K562 (cell line): ENCODE results near the gene DELE1. TPM values are rescaled to one million over a fixed set of nuclear protein-coding genes. Genes with fewer than 3 reads are reported as not detected.

ENCODE experiments used
- ATAC-seq: fragments of 200-7000 bp; cut with Tn5 transposase; 3 replicates; pipeline ENCODE4 v1.9.1; 2020; ENCODE audit warnings: moderate library complexity
- BruUV-seq: library from RNA; stranded (reverse); fragments of 400-500 nt; replicated peaks from 2 replicates; lab custom pipeline; 2021; lab: Mats Ljungman, UMichigan
- CTCF ChIA-PET: fragments of 300-600 bp; formaldehyde crosslinking; extraction: SDS; loops from one replicate; lab custom pipeline; 2021; ENCODE audit warnings: low intra/inter-chr PET ratio; lab: Yijun Ruan, JAX
- POLR2A ChIA-PET: fragments of 300-600, 350-650 bp; sonication (Branson Sonifier 250); formaldehyde crosslinking; extraction: SDS; loops from one replicate; lab custom pipeline; 2021; ENCODE audit warnings: antibody characterized with exemption, inconsistent platforms; lab: Yijun Ruan, JAX
- DNase-seq, 4 experiments: peaks; one replicate each; pipeline versions ENCODE4 v3.0.0 to v3.0.0-alpha.2; 2011 to 2018; ENCODE audit warnings: low spot score in 3 of 4, mixed read lengths in 3 of 4; ENCODE audit errors: extremely low read depth in 1 of 4
- FAIRE-seq: peaks from 2 replicates; lab custom pipeline; 2011; peaks lifted over from hg19 to GRCh38; lab: Jason Lieb, UNC
- H2AFZ ChIP-seq: 2 replicates; pipeline ENCODE4 v1.6.0; 2011; ENCODE audit warnings: low read depth, low read length, control low read depth, inconsistent platforms
- H3K27ac ChIP-seq: fragments of 200-600 bp; 3 replicates; pipeline ENCODE4 v1.8.0; 2011; ENCODE audit warnings: low read depth, mild to moderate bottlenecking, control low read depth, inconsistent platforms, low read length, moderate library complexity, mixed read lengths; ENCODE audit errors: extremely low read depth
- H3K27me3 ChIP-seq, 2 experiments: fragments of 300-600 bp in 1 of 2; 2 replicates in 1 of 2; 3 replicates in 1 of 2; pipeline versions ENCODE4 v1.6.0 to v1.8.0; 2011; ENCODE audit warnings: inconsistent platforms in 2 of 2, low read length in 2 of 2, mild to moderate bottlenecking in 1 of 2, mixed read lengths in 1 of 2, moderate library complexity in 1 of 2; ENCODE audit not compliant: control insufficient read depth in 2 of 2, insufficient read depth in 2 of 2
- H3K36me3 ChIP-seq: fragments of 300-600 bp; 3 replicates; pipeline ENCODE4 v1.8.0; 2011; ENCODE audit warnings: mild to moderate bottlenecking, low read length, inconsistent platforms; ENCODE audit not compliant: control insufficient read depth, insufficient read depth
- H3K4me1 ChIP-seq, 2 experiments: fragments of 200-600 bp in 1 of 2; replicated peaks in 1 of 2; 2 replicates in 1 of 2; 3 replicates in 1 of 2; pipeline versions ENCODE4 v1.5.1 to v1.8.0; 2011; ENCODE audit warnings: inconsistent platforms in 2 of 2, low read length in 2 of 2, mild to moderate bottlenecking in 1 of 2, mixed read lengths in 1 of 2, moderate library complexity in 1 of 2; ENCODE audit not compliant: control insufficient read depth in 2 of 2, insufficient read depth in 2 of 2
- H3K4me2 ChIP-seq: 2 replicates; pipeline ENCODE4 v1.6.1; 2011; ENCODE audit warnings: low read length, control low read depth, inconsistent platforms, mixed read lengths; ENCODE audit not compliant: insufficient read depth
- H3K4me3 ChIP-seq: fragments of 200-600 bp; sonication (generic), shearing (Covaris generic); 2 replicates; pipeline ENCODE4 v1.5.1; 2016; ENCODE audit warnings: control low read depth, inconsistent platforms
- H3K79me2 ChIP-seq: fragments of 200-600 bp; 3 replicates; pipeline ENCODE4 v1.8.0; 2011; ENCODE audit warnings: low read length, inconsistent platforms; ENCODE audit not compliant: control insufficient read depth, insufficient read depth
- H3K9ac ChIP-seq, 2 experiments: 2 replicates each; pipeline versions ENCODE4 v1.6.0 to v1.6.1; 2011; ENCODE audit warnings: low read depth in 2 of 2, low read length in 2 of 2, control low read depth in 1 of 2, inconsistent platforms in 1 of 2, mild to moderate bottlenecking in 1 of 2, mixed read lengths in 1 of 2; ENCODE audit not compliant: insufficient read depth in 1 of 2
- H3K9me1 ChIP-seq: one replicate; pipeline ENCODE4 v1.6.0; 2011; ENCODE audit warnings: inconsistent platforms, mild to moderate bottlenecking, low read length, moderate library complexity; ENCODE audit not compliant: control insufficient read depth, insufficient read depth
- H3K9me3 ChIP-seq: replicated peaks from 2 replicates; pipeline ENCODE4 v1.5.1; 2011; ENCODE audit warnings: low read depth, low read length, inconsistent platforms; ENCODE audit not compliant: control insufficient read depth, insufficient read depth
- H4K20me1 ChIP-seq: replicated peaks from 2 replicates; pipeline ENCODE4 v1.6.1; 2011; ENCODE audit warnings: low read length, inconsistent platforms, mixed read lengths; ENCODE audit not compliant: control insufficient read depth, insufficient read depth
- BRD9 ChIP-seq: fragments of 450-650 bp; IDR thresholded peaks from 2 replicates; pipeline ENCODE4 v1.6.1; 2018; ENCODE audit warnings: low read depth; ENCODE audit not compliant: partially characterized antibody
- ELF1 ChIP-seq: fragments of 200-800 bp; sonication (Bioruptor generic); IDR thresholded peaks from 2 replicates; pipeline ENCODE4 v1.6.1; 2016; ENCODE audit warnings: missing genetic modification characterization, missing compliant biosample characterization
- ERF ChIP-seq: fragments of 450-650 bp; formaldehyde crosslinking; IDR thresholded peaks from 2 replicates; pipeline ENCODE4 v1.4.0; 2020; ENCODE audit warnings: mild to moderate bottlenecking, mixed read lengths
- HNRNPK ChIP-seq: fragments of 200-400 bp; formaldehyde crosslinking; IDR thresholded peaks from one replicate; pipeline ENCODE4 v1.6.1; 2018; ENCODE audit warnings: mild to moderate bottlenecking, low read depth, low read length; ENCODE audit not compliant: poor library complexity, severe bottlenecking
- NFXL1 ChIP-seq: fragments of 450-650 bp; formaldehyde crosslinking; IDR thresholded peaks from 2 replicates; pipeline ENCODE4 v1.4.0; 2021; ENCODE audit warnings: mild to moderate bottlenecking
- NR4A1 ChIP-seq, 2 experiments: fragments of 250-450 bp in 1 of 2; fragments of 450-650 bp in 1 of 2; sonication (Bioruptor Pico) in 1 of 2; IDR thresholded peaks; 2 replicates each; pipeline versions ENCODE4 v1.4.0 to v1.6.1; 2016 to 2020; ENCODE audit warnings: mild to moderate bottlenecking in 2 of 2, missing compliant biosample characterization in 1 of 2, missing genetic modification characterization in 1 of 2, moderate library complexity in 1 of 2
- RHOXF2B ChIP-seq: fragments of 250-450 bp; sonication (Bioruptor Pico); conservative IDR thresholded peaks from 2 replicates; pipeline ENCODE4 v1.5.1; 2021
- STAG1 ChIP-seq: sonication (generic); formaldehyde crosslinking; IDR thresholded peaks from 2 replicates; pipeline ENCODE4 v1.5.0; 2020; ENCODE audit warnings: missing genetic modification reagents, borderline replicate concordance
- TRIM25 ChIP-seq: fragments of 450-650 bp; IDR thresholded peaks from 2 replicates; pipeline ENCODE4 v1.7.0; 2016; ENCODE audit warnings: borderline replicate concordance
- ZNF143 ChIP-seq: sonication (generic); formaldehyde crosslinking; IDR thresholded peaks from 2 replicates; pipeline ENCODE4 v1.9.0; 2022; ENCODE audit warnings: mild to moderate bottlenecking, missing genetic modification reagents
- ZNF589 ChIP-seq: fragments of 200-800 bp; sonication (Bioruptor generic); IDR thresholded peaks from 2 replicates; pipeline ENCODE4 v1.6.1; 2016; ENCODE audit warnings: low read depth, missing genetic modification characterization, missing compliant biosample characterization
- ZZZ3 ChIP-seq: fragments of 450-650 bp; IDR thresholded peaks from 2 replicates; pipeline ENCODE4 v1.6.1; 2016; ENCODE audit warnings: antibody characterized with exemption, mild to moderate bottlenecking, moderate library complexity
- WGBS: fragments of 100-300 bp; shearing (Covaris generic); methylation state at CpG from one replicate; pipeline ENCODE4 v1.1.6; 2016; ENCODE audit warnings: low coverage, mixed read lengths; ENCODE audit not compliant: insufficient coverage; ENCODE audit errors: missing lambda C conversion rate; 5-methylcytosine and 5-hydroxymethylcytosine counted together
- in situ Hi-C: fragments of 300-500 bp; cut with MboI; formaldehyde crosslinking; loops from 4 replicates; pipeline ENCODE4 v1.15.0; 2018; ENCODE audit warnings: inconsistent platforms, mixed read lengths
- intact Hi-C: fragments of 100-400 bp; cut with micrococcal nuclease; formaldehyde crosslinking; loops from 2 replicates; pipeline ENCODE4 v1.14.2; 2022
- polyA plus RNA-seq, 8 experiments: library from polyadenylated mRNA; depleted of rRNA in 4 of 8; stranded (reverse) in 5 of 8; unstranded in 3 of 8; fragments of >200 nt; fragmentation: Nextera tagmentation in 2 of 8; fragmentation: Illumina TruSeq in 1 of 8; extraction: Ambion mirVana in 2 of 8; extraction: Trizol in 1 of 8; gene quantifications; 2 replicates each; pipeline versions ENCODE4 v1.2.1 to v1.2.3, GENCODE V29; 2011 to 2014; ENCODE audit warnings: inconsistent platforms in 1 of 8, missing spikeins in 1 of 8
- total RNA-seq, 7 experiments: library from RNA; depleted of rRNA in 6 of 7; stranded (reverse); fragments of >200 nt in 6 of 7; fragmentation: Illumina TruSeq in 2 of 7; extraction: Trizol in 2 of 7; gene quantifications; 2 replicates each; pipeline versions ENCODE4 v1.2.1 to v1.2.3, GENCODE V29; 2011 to 2021; ENCODE audit warnings: low replicate concordance in 1 of 7
- TF ChIP-seq, protein P1 (sequence below): fragments of 450-650 bp; formaldehyde crosslinking; IDR thresholded peaks from 2 replicates; pipeline ENCODE4 v1.4.0; 2022; ENCODE audit warnings: missing genetic modification characterization
- TF ChIP-seq, protein P2 (sequence below): sonication (generic); IDR thresholded peaks from 2 replicates; pipeline ENCODE4 v1.6.1; 2016
- TF ChIP-seq, protein P3 (sequence below): fragments of 250-450 bp; sonication (Bioruptor Pico); IDR thresholded peaks from 2 replicates; pipeline ENCODE4 v1.9.0; 2021; ENCODE audit warnings: mild to moderate bottlenecking, inconsistent platforms

DELE1 gene
- total and polyA plus RNA-seq, 9 of the 15 experiments (the other 6 are each of a cell fraction or from before 2014, with no cell fraction given) = 16.6 to 74.4 (median 49.8) TPM

DNA sequence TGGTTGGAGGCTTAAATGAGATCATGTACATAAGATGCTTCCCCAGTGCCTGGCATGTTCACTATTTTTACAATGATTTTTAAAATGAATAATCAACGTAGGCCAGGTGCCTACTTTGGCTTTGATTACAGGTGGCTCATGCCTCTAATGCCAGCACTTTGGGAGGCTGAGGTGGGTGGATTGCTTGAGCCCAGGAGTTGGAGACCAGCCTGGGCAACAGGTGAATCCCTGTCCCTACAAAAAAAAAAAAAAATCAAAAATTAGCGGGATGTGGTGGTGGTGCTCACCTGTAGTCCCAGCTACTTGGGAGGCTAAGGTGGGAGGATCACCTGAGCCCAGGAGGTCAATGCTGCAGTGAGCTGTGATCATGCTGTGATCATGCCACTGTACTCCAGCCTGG lies 25.1 kb downstream of the DELE1 start:
- 0% methylated on average over 2 of the region's 2 CpGs for WGBS
- Histone ChIP-seq H4K20me1 (no peaks in the 10 kb centered on the region), H3K9me3 (no peaks in the 10 kb centered on the region), H3K9ac (no peak overlapping the region), H3K36me3 (no peaks in the 10 kb centered on the region), H3K27ac (no peak overlapping the region), H2AFZ (no peak overlapping the region), H3K27me3 (peaks cover 19 to 43% of the 10 kb centered on the region in 2 experiments; a peak in 4 of 5 replicates), H3K4me3 (no peak overlapping the region), H3K9me1 (no peaks in the 10 kb centered on the region), H3K4me1 (peaks cover 0 to 7% of the 10 kb centered on the region in 2 experiments; a peak in 1 of 5 replicates), H3K79me2 (no peaks in the 10 kb centered on the region), H3K4me2 (no peak overlapping the region)
- DNase-seq = no peak
- POLR2A ChIA-PET = interaction anchor here (1.6 to 2.2 kb wide), 2 partner anchors 21 to 25 kb away, joined by 5 to 8 read pairs; partner anchors contain the start of genes DELE1 and RNF14
- no TSS peak for BruUV-seq
- CTCF ChIA-PET = no interaction called here
- no peak for FAIRE-seq
- in situ Hi-C loops = no loop called here
- ATAC-seq = no peak
- intact Hi-C loops = no loop called here
- TF ChIP-seq BRD9 (no peak), ZNF143 (CRISPR knock-in tag) (no peak), TRIM25 (no peak), ZNF589 (CRISPR knock-in tag) (no peak), NFXL1 (no peak), NR4A1 (CRISPR knock-in tag; IDR thresholded peaks at IDR 0.05) (no peak), NR4A1 (tag; IDR thresholded peaks at IDR 0.05) (no peak), ELF1 (tag) (no peak), ZZZ3 (no peak), ERF (CRISPR knock-in tag) (no peak), STAG1 (CRISPR knock-in tag) (no peak), HNRNPK (no peak), RHOXF2B (CRISPR knock-in tag) (no peak)
- TF ChIP-seq, protein P1, sequence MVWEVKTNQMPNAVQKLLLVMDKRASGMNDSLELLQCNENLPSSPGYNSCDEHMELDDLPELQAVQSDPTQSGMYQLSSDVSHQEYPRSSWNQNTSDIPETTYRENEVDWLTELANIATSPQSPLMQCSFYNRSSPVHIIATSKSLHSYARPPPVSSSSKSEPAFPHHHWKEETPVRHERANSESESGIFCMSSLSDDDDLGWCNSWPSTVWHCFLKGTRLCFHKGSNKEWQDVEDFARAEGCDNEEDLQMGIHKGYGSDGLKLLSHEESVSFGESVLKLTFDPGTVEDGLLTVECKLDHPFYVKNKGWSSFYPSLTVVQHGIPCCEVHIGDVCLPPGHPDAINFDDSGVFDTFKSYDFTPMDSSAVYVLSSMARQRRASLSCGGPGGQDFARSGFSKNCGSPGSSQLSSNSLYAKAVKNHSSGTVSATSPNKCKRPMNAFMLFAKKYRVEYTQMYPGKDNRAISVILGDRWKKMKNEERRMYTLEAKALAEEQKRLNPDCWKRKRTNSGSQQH (CRISPR knock-in tag) = no peak
- TF ChIP-seq, protein P2, sequence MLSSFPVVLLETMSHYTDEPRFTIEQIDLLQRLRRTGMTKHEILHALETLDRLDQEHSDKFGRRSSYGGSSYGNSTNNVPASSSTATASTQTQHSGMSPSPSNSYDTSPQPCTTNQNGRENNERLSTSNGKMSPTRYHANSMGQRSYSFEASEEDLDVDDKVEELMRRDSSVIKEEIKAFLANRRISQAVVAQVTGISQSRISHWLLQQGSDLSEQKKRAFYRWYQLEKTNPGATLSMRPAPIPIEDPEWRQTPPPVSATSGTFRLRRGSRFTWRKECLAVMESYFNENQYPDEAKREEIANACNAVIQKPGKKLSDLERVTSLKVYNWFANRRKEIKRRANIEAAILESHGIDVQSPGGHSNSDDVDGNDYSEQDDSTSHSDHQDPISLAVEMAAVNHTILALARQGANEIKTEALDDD = no peak
- TF ChIP-seq, protein P3, sequence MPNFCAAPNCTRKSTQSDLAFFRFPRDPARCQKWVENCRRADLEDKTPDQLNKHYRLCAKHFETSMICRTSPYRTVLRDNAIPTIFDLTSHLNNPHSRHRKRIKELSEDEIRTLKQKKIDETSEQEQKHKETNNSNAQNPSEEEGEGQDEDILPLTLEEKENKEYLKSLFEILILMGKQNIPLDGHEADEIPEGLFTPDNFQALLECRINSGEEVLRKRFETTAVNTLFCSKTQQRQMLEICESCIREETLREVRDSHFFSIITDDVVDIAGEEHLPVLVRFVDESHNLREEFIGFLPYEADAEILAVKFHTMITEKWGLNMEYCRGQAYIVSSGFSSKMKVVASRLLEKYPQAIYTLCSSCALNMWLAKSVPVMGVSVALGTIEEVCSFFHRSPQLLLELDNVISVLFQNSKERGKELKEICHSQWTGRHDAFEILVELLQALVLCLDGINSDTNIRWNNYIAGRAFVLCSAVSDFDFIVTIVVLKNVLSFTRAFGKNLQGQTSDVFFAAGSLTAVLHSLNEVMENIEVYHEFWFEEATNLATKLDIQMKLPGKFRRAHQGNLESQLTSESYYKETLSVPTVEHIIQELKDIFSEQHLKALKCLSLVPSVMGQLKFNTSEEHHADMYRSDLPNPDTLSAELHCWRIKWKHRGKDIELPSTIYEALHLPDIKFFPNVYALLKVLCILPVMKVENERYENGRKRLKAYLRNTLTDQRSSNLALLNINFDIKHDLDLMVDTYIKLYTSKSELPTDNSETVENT (CRISPR knock-in tag) = no peak
